Measurements from ENCODE around the gene PEX10.

Gene PEX10

DNA sequence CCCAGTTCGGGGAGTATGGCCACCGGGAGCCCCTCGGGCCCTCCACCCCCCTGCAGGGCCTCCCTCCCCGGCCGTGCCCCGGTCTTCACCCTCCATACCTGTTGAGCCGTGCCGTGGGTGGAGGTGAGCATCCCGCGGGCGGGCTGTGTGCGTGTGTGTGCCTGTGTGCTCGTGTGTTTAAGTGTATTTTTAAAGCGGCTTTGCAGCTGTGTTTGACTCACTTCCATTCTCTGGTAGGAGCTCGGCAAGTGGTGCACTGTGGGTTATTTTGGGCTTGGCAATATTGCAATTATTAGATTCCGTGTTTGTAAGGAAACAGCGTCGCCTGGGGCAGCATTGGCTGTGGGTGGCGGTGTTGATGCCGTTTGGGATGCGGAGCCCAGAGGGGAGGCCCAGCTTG lies 43.4 kb upstream of the PEX10 start:
- no peaks in the 10 kb centered on the region for H3K27me3 ChIP-seq (ENCODE audit: insufficient read depth, low read length, poor library complexity, severe bottlenecking)
- H3K36me3 ChIP-seq (ENCODE audit: insufficient read depth, low read length): no peaks in the 10 kb centered on the region
- no peaks in the 10 kb centered on the region for H3K9me3 ChIP-seq (ENCODE audit: insufficient read depth, low read depth, low read length)
- H2AFZ ChIP-seq (ENCODE audit: low read length): no peak overlapping the region
- no peak overlapping the region for H3K4me2 ChIP-seq (ENCODE audit: low read depth, low read length, poor library complexity, severe bottlenecking)
- H3K4me3 ChIP-seq (ENCODE audit: low read length, poor library complexity, severe bottlenecking): no peak overlapping the region
- no peak overlapping the region for H3K9ac ChIP-seq (ENCODE audit: low read depth, low read length, poor library complexity, severe bottlenecking)
- H3K79me2 ChIP-seq (ENCODE audit: insufficient read depth, low read length): no peaks in the 10 kb centered on the region
- H3K9me2 ChIP-seq (replicated peaks; ENCODE audit: low read depth, low read length): no peaks in the 10 kb centered on the region
- H3F3A ChIP-seq (ENCODE audit: low read depth): no peaks in the 10 kb centered on the region
- TF ChIP-seq, protein P1, sequence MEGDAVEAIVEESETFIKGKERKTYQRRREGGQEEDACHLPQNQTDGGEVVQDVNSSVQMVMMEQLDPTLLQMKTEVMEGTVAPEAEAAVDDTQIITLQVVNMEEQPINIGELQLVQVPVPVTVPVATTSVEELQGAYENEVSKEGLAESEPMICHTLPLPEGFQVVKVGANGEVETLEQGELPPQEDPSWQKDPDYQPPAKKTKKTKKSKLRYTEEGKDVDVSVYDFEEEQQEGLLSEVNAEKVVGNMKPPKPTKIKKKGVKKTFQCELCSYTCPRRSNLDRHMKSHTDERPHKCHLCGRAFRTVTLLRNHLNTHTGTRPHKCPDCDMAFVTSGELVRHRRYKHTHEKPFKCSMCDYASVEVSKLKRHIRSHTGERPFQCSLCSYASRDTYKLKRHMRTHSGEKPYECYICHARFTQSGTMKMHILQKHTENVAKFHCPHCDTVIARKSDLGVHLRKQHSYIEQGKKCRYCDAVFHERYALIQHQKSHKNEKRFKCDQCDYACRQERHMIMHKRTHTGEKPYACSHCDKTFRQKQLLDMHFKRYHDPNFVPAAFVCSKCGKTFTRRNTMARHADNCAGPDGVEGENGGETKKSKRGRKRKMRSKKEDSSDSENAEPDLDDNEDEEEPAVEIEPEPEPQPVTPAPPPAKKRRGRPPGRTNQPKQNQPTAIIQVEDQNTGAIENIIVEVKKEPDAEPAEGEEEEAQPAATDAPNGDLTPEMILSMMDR (conservative IDR thresholded peaks at IDR 0.05; ENCODE audit: low read length): no peak
- TF ChIP-seq EZH2phosphoT487 (IDR thresholded peaks at IDR 0.05; ENCODE audit: borderline replicate concordance): no peak
- H3K4me1 ChIP-seq (ENCODE audit: insufficient read depth, low read length, poor library complexity, severe bottlenecking): no peaks in the 10 kb centered on the region
- no peaks in the 10 kb centered on the region for H4K20me1 ChIP-seq (ENCODE audit: insufficient read depth, low read length, poor library complexity, severe bottlenecking)

DNA sequence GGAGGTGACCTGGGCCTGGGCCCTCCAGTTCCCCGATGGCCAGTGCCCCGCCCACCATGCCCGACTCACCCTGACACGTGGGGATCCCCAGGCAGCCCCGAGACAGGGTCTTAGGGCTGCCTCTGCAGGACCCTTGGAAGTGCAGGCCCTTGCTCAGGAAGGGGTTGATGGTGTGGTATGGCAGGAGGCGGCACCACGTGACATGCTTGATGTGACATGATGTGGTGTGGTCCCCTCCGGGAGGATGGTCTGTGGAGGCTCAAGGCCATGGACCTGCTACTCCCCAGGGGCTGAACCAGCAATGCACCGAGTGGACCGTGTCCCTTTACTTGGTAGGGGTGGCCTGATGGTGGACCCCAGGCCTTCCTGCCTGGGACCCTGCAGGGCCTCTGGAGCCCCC lies 41.9 kb upstream of the PEX10 start:
- Histone ChIP-seq H4K20me1 (ENCODE audit: insufficient read depth, low read length, poor library complexity, severe bottlenecking) (no peaks in the 10 kb centered on the region), H3K79me2 (ENCODE audit: insufficient read depth, low read length) (no peaks in the 10 kb centered on the region), H3F3A (ENCODE audit: low read depth) (no peaks in the 10 kb centered on the region), H2AFZ (ENCODE audit: low read length) (no peak overlapping the region), H3K9me3 (ENCODE audit: insufficient read depth, low read depth, low read length) (no peaks in the 10 kb centered on the region), H3K9ac (ENCODE audit: low read depth, low read length, poor library complexity, severe bottlenecking) (no peak overlapping the region), H3K9me2 (replicated peaks; ENCODE audit: low read depth, low read length) (no peaks in the 10 kb centered on the region), H3K27me3 (ENCODE audit: insufficient read depth, low read length, poor library complexity, severe bottlenecking) (no peaks in the 10 kb centered on the region), H3K4me1 (ENCODE audit: insufficient read depth, low read length, poor library complexity, severe bottlenecking) (no peaks in the 10 kb centered on the region), H3K4me2 (ENCODE audit: low read depth, low read length, poor library complexity, severe bottlenecking) (no peak overlapping the region), H3K36me3 (ENCODE audit: insufficient read depth, low read length) (no peaks in the 10 kb centered on the region), H3K4me3 (ENCODE audit: low read length, poor library complexity, severe bottlenecking) (no peak overlapping the region)
- TF ChIP-seq, protein P1 (conservative IDR thresholded peaks at IDR 0.05; ENCODE audit: low read length): no peak
- no peak for TF ChIP-seq EZH2phosphoT487 (IDR thresholded peaks at IDR 0.05; ENCODE audit: borderline replicate concordance)

DNA sequence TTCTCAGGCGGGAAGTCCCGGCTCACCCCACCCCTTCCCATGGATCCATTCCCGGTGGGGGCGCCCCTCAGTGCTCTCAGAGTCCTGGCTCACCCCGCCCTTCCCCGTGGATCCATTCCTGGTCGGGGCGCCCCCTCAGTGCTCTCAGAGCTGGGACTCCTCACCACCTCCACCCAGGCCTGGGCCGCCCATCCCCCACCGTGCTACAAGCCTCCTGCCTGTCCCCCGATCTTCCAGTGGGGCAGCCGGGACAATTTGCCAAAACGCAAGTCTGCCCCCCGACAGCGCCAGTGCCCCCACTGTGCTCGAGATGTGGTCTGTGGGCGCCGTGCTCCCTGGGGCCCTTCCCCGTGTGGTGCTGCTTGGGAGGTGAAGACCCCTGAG lies 40.6 kb upstream of the PEX10 start:
- no peaks in the 10 kb centered on the region for H3K79me2 ChIP-seq (ENCODE audit: insufficient read depth, low read length)
- H3K4me2 ChIP-seq (ENCODE audit: low read depth, low read length, poor library complexity, severe bottlenecking): no peak overlapping the region
- no peak overlapping the region for H3K4me3 ChIP-seq (ENCODE audit: low read length, poor library complexity, severe bottlenecking)
- H3K9me2 ChIP-seq (replicated peaks; ENCODE audit: low read depth, low read length): no peaks in the 10 kb centered on the region
- no peaks in the 10 kb centered on the region for H3K4me1 ChIP-seq (ENCODE audit: insufficient read depth, low read length, poor library complexity, severe bottlenecking)
- H3F3A ChIP-seq (ENCODE audit: low read depth): no peaks in the 10 kb centered on the region
- H3K9ac ChIP-seq (ENCODE audit: low read depth, low read length, poor library complexity, severe bottlenecking): no peak overlapping the region
- no peak overlapping the region for H2AFZ ChIP-seq (ENCODE audit: low read length)
- H3K36me3 ChIP-seq (ENCODE audit: insufficient read depth, low read length): no peaks in the 10 kb centered on the region
- TF ChIP-seq, protein P1 (conservative IDR thresholded peaks at IDR 0.05; ENCODE audit: low read length): no peak
- no peak for TF ChIP-seq EZH2phosphoT487 (IDR thresholded peaks at IDR 0.05; ENCODE audit: borderline replicate concordance)
- H4K20me1 ChIP-seq (ENCODE audit: insufficient read depth, low read length, poor library complexity, severe bottlenecking): no peaks in the 10 kb centered on the region
- no peaks in the 10 kb centered on the region for H3K27me3 ChIP-seq (ENCODE audit: insufficient read depth, low read length, poor library complexity, severe bottlenecking)
- no peaks in the 10 kb centered on the region for H3K9me3 ChIP-seq (ENCODE audit: insufficient read depth, low read depth, low read length)

Measured in Loucy (cell line).